DOHH2 (cell line): ENCODE data around the gene PRKAB1.

Source experiments
- EZH2phosphoT487 ChIP-seq: fragments of 200-600 bp; sonication (generic); IDR thresholded peaks from 2 replicates; pipeline ENCODE4 v1.6.1; 2017; ENCODE audit warnings: borderline replicate concordance, mild to moderate bottlenecking, antibody characterized with exemption, low read length, moderate library complexity, mixed read lengths
- TF ChIP-seq, protein P1 (sequence below): fragments of 200-600 bp; sonication (generic); IDR thresholded peaks from one replicate; pipeline ENCODE4 v1.5.1; 2014; ENCODE audit warnings: antibody characterized with exemption, mild to moderate bottlenecking, low read depth, low read length; ENCODE audit not compliant: poor library complexity, severe bottlenecking

DNA sequence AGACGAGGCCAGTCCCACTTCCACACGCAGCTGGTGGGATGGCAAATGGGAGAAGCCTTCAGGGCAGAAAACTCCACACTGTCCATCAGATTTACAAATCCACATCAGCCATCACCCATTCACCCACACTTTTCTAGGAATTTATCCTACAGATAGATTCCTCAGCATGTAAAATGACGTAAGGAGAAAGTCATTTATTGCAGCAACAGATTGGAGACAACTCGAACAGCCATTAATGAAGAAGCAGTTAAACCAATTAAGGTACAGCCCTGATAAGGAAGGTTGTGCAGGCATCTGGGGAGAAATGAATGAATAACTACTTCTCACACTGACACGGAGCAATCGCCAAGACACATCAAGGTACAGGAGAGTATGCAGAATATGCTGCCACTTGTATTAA is 26.2 kb downstream of the PRKAB1 start:
- TF ChIP-seq, protein P1, sequence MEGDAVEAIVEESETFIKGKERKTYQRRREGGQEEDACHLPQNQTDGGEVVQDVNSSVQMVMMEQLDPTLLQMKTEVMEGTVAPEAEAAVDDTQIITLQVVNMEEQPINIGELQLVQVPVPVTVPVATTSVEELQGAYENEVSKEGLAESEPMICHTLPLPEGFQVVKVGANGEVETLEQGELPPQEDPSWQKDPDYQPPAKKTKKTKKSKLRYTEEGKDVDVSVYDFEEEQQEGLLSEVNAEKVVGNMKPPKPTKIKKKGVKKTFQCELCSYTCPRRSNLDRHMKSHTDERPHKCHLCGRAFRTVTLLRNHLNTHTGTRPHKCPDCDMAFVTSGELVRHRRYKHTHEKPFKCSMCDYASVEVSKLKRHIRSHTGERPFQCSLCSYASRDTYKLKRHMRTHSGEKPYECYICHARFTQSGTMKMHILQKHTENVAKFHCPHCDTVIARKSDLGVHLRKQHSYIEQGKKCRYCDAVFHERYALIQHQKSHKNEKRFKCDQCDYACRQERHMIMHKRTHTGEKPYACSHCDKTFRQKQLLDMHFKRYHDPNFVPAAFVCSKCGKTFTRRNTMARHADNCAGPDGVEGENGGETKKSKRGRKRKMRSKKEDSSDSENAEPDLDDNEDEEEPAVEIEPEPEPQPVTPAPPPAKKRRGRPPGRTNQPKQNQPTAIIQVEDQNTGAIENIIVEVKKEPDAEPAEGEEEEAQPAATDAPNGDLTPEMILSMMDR = no peak
- TF ChIP-seq EZH2phosphoT487 = no peak
